NCI-H1436 treated with DMSO at 0.1 percent for 48 hours (cell line): ENCODE data around the gene PDZD7.
"Not testable (repeated sequence)": the region's sequence is repeated elsewhere in the genome, so short reads cannot be mapped to it uniquely, and the experiment has no call there.

Experiments used
- DNase-seq: peaks from one replicate; lab custom pipeline; 2025; lab: John Stamatoyannopoulos, UW

PDZD7 gene

GRCh38 chr10:100982916-100983830, 47.8 kb downstream of the PDZD7 start:
- DNase-seq: no peak

GRCh38 chr10:100981178-100981772, 49.7 kb downstream of the PDZD7 start:
- DNase-seq: no peak

GRCh38 chr10:100980711-100981110, 50.2 kb downstream of the PDZD7 start:
- no peak for DNase-seq

- DNase-seq: no peak
Measured at GRCh38 chr10:100980311-100980710, 50.6 kb downstream of the PDZD7 start.

GRCh38 chr10:100979791-100980272, 51.1 kb downstream of the PDZD7 start:
- no peak for DNase-seq

- DNase-seq: no peak
Measured at GRCh38 chr10:100978901-100979195, 52.1 kb downstream of the PDZD7 start.

GRCh38 chr10:100978121-100978900, 52.6 kb downstream of the PDZD7 start:
- DNase-seq: no peak

GRCh38 chr10:100977436-100977835, 53.5 kb downstream of the PDZD7 start:
- no peak for DNase-seq

- no peak for DNase-seq
Measured at GRCh38 chr10:100976906-100977305, 54.0 kb downstream of the PDZD7 start.

GRCh38 chr10:100975397-100975796, 55.5 kb downstream of the PDZD7 start:
- not testable (repeated sequence) for DNase-seq

GRCh38 chr10:100972904-100973535, 57.9 kb downstream of the PDZD7 start:
- no peak for DNase-seq

- no peak for DNase-seq
Measured at GRCh38 chr10:100972115-100972903, 58.6 kb downstream of the PDZD7 start.

- no peak for DNase-seq
Measured at GRCh38 chr10:100970914-100971811, 59.8 kb downstream of the PDZD7 start.

- DNase-seq: no peak
Measured at GRCh38 chr10:100970076-100970913, 60.6 kb downstream of the PDZD7 start.

GRCh38 chr10:100969187-100970075, 61.5 kb downstream of the PDZD7 start, which contains the start of gene SEMA4G:
SEMA4G (plus strand) TSS chr10:100969504; CDS start chr10:100972913, 3,409 bp downstream.
- DNase-seq: no peak

- no peak for DNase-seq
Measured at GRCh38 chr10:100968863-100969186, 62.1 kb downstream of the PDZD7 start.

GRCh38 chr10:100968062-100968736, 62.7 kb downstream of the PDZD7 start:
- DNase-seq: no peak

- DNase-seq: no peak
Measured at GRCh38 chr10:100967332-100967731, 63.6 kb downstream of the PDZD7 start.
